Measurements from ENCODE around the gene DNAJC9. TPM values are rescaled to one million over a fixed set of nuclear protein-coding genes. Genes with fewer than 3 reads are reported as not detected.

Gene DNAJC9
- total RNA-seq, 1 donor from 2014 or later: 17.2 TPM

- DNase-seq: no peak
Observed at GRCh38 chr10:73238990-73239566, 8.0 kb downstream of the DNAJC9 start.

DNA sequence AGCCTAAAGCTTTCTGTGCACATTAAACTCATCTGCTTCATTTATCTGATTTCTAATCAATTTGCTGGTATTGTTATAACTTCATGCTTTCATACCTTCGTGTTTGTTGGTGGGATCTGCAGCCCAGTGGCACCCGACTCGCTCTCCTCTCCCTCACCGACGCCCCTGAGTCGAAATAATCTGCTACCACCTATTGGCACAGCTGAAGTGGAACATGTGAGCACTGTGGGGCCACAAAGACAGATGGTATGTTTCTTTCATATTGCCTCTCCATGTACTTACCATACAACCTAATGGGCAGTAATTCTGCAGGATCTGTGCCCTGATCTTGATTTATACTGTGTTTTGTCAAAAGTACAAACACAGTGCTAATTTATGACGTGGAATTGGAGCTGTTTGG, 12.4 kb downstream of the DNAJC9 start:
- DNase-seq: no peak

DNA sequence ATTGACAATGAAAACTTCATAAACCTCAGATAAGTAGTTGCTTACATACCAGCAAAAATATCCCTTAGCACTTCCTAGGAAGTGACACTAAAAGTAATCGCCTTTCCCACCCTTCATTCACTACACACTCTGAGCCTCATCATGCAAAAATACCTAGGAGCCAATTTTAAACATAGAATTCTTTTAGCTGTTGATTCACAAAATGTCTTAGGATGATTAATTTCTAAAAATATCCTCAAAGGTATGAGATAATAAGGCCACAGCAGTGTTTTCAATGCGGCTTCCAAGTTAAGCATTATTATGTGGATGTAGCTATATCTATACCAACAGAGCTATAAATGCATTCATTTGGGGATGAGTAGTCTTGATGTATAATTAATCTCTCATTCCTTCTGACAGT, 13.2 kb downstream of the DNAJC9 start:
- DNase-seq: no peak

- DNase-seq: no peak
Observed at GRCh38 chr10:73232887-73233286, 14.2 kb downstream of the DNAJC9 start.

GRCh38 chr10:73229567-73229966, 17.5 kb downstream of the DNAJC9 start:
- DNase-seq: no peak

GRCh38 chr10:73228247-73228646, 18.8 kb downstream of the DNAJC9 start:
- DNase-seq: no peak

DNA sequence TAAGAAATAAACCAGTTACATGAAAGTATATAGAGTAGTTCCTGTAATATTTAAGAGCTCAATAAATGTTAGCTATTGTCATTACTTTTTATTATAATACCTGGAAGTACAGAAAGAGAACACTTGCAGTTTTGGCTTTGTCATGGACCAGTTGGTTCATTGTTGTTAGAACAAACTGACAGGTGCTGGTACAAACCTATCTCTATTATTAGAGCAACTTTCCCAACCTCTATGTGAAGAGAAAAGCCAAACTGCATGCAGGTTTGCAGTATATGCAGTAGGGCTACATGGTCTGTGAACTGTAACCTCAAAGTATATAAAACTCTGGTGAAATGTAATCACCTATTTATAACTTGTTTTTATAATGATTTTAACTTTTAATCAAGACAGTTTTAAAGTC, 20.4 kb downstream of the DNAJC9 start:
- DNase-seq: no peak

GRCh38 chr10:73225518-73225917, 21.5 kb downstream of the DNAJC9 start:
- DNase-seq: no peak

- no peak for DNase-seq
Observed at GRCh38 chr10:73220989-73221388, 26.1 kb downstream of the DNAJC9 start.

GRCh38 chr10:73219384-73219783, 27.7 kb downstream of the DNAJC9 start:
- DNase-seq: no peak

DNA sequence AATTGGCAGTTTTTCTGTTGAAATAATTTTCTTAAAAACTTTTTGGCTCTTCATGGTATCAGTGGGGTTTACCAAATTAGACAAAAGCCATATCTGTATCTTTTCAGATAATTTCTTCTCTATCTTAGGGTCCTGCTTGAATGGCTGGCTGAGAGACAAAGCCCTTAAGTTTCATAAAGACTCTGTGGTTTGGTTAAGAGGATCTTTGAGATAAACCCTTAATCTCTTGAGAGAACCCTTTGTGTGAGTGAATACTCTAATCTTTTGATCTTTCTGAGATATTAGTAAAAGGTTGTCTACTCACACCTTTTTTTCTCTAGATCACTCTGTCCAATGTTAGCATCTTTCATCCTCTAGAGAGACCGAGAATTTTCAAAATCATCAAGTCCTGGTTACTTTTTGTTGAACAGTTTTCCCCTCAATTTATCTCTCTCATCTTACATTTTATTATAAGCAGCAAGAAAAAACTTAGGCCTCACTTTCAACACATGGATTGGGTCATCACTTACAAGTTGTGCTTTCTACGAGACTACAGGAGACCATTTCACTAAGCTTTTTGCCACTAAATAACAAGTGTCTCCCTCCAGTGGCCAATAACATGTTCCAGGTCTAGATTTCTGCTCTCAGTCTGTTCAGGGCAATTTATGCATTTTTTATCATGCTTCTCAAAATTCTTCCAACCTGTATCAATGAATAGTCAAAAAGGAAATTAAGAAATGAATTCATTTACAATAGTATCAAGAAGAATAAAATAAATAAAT, 28.4 kb downstream of the DNAJC9 start:
- DNase-seq: no peak

- DNase-seq: no peak
Observed at GRCh38 chr10:73217628-73218027, 29.4 kb downstream of the DNAJC9 start.

DNA sequence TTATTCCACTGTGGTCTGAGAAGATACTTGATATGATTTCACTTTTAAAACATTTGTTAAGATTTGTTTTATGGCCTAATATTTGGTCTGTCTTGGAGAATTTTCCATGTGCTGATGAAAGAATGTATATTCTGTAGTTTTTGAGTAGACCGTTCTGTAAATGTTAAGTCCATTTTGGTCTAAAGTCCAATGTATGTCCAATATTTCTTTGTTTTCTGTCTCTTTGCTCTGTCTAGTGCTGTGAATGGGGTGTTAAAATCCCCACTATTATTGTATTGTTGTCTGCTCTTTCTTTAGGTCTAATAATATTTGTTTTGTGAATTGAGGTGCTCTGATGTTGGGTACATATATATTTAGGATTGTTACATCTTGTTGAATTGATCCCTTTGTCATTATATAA, 31.3 kb downstream of the DNAJC9 start:
- no peak for DNase-seq

DNA sequence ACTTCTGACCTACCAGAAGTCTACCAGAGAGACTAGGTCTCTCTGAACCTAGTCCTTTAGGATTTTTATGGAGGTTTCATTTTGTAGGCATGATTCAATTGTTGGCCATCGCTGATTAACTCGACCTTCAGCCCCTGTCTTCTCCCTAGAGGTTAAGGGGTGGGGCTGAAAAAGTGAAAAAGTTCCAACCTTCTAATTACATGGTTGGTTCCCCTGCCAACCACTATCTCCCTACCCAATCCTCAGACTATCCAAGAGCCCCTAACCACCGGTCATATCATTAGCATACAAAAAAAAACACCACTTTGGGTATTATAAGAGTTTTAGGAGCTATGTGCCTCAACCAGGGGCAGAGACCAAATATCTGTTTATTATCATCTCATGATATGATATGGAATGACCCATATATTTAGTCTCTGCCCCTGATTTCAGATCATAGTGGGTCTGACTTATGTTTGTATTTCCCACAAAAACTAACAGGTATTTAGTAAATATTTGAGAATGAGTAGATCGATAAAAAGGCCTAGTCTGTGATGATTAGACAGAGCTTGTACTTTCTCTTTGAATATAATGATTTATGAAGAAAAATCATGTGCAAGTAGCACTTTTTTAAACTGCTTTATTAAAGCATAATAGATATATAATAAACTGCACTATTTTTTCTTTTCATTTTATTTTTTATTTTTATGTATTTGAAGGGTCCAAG, 35.8 kb downstream of the DNAJC9 start:
- no peak for DNase-seq

DNA sequence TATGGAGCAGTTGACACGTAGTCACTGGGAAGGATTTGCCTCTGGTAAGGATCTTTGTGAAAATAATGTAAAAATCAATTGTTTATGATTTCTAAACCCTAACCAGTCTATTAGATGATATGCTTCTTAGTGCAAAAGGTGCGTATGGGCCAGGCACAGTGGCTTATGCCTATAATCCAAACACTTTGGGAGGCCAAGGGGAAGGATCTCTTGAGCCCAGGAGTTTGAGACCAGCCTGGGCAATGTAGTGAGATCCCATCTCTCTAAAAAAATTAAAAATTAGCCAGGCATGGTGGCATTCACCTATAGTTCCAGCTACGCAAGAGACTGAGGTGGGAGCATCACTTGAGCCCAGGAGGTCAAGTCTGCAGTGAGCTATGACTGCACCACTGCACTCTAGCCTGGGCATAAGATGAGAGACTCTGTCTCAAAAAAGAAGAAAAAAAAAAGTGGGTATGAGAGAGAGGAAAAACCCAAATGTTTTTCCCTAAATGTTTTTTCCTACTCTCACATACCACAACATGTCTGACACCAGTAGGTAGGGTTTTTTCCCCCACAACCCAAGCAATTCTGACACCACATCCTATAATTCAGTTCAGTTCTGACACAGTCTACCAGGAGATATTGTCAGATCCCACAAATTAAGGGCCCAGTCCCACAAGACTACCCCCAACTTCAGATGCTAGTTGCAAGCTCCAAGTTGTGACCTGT, 36.5 kb downstream of the DNAJC9 start:
- DNase-seq: no peak

GRCh38 chr10:73209705-73210104, 37.4 kb downstream of the DNAJC9 start:
- no peak for DNase-seq

GRCh38 chr10:73207883-73208282, 39.2 kb downstream of the DNAJC9 start:
- DNase-seq: no peak

GRCh38 chr10:73206385-73206784, 40.7 kb downstream of the DNAJC9 start:
- no peak for DNase-seq

DNA sequence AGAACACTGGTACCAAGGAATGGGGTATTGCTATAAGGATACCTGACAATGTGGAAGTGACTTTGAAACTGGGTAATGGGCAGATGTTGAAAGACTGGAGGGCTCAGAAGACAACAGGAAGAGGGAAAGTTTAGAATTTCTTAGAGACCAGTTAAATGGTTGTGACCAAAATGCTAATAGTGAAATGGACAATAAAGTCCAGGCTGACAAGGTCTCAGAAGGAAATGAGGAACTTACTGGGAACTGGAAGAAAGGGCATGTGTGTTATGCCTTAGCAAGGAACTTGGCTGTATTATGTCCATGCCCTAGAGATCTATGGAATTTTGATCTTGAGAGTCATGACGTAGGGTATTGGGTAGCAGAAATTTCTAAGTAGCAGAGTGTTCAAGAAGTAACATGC, 41.2 kb downstream of the DNAJC9 start:
- DNase-seq: no peak

DNA sequence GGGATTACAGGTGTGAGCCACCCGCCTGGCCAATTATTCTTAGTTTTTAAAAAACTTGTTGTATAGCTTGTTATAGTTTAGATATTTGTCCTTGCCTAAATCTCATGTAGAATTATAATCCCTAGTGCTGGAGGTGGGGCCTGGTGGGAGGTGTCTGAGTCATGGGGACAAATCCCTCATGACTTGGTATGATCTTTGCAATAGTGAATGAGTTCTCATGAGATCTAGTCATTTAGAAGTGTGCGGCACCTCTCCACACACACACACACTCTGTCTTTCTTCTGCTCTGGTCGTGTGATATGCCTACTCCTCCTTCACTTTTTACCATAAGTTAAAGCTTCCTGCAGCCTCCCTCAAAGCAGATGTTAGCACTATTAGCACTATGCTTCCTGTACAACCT, 42.0 kb downstream of the DNAJC9 start:
- no peak for DNase-seq
